ENCODE measurements around the gene SSC4D. TPM values are rescaled to one million over a fixed set of nuclear protein-coding genes. Genes with fewer than 3 reads are reported as not detected.
"Not testable (repeated sequence)": the region's sequence is repeated elsewhere in the genome, so short reads cannot be mapped to it uniquely, and the experiment has no call there.

SSC4D gene
- total and polyA plus RNA-seq, 4 donors, result 0.28 to 2.1 (median 1.9) TPM

DNA sequence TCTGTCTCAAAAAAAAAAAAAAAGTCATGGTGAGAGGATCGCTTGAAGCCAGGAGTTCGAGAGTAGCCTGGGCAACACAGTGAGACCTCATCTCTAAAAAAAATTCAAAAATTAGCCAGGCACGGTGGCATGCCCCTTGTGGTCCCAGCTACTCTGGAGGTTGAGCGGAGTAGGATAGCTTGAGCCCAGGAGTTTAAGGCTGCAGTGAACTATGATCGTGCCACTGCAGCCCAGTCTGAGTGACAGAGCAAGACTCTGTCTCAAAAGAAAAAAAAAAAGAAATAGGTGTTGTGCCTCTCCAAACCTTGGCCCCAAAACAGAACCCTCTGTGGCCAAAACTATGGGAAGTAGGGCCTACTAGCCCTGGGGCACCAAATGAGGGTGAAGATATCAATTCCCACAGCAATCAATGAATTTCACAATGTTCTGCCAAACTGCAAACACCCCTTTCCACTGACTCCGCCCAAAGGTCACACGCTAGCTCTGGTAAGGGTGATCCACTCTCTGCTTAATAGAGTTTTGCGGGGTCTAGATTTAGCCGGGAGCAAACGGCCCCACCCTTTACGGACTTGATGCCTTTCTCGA is 16.9 kb downstream of the SSC4D start:
- TF ChIP-seq, protein P1, sequence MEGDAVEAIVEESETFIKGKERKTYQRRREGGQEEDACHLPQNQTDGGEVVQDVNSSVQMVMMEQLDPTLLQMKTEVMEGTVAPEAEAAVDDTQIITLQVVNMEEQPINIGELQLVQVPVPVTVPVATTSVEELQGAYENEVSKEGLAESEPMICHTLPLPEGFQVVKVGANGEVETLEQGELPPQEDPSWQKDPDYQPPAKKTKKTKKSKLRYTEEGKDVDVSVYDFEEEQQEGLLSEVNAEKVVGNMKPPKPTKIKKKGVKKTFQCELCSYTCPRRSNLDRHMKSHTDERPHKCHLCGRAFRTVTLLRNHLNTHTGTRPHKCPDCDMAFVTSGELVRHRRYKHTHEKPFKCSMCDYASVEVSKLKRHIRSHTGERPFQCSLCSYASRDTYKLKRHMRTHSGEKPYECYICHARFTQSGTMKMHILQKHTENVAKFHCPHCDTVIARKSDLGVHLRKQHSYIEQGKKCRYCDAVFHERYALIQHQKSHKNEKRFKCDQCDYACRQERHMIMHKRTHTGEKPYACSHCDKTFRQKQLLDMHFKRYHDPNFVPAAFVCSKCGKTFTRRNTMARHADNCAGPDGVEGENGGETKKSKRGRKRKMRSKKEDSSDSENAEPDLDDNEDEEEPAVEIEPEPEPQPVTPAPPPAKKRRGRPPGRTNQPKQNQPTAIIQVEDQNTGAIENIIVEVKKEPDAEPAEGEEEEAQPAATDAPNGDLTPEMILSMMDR (IDR thresholded peaks at IDR 0.05; ENCODE audit: control extremely low read depth, extremely low read depth), result no peak
- WGBS, 2 donors, result 37 to 41% methylated on average over 12 of the region's 12 CpGs
- DNase-seq (no peak), ATAC-seq (ENCODE audit: insufficient read depth, low FRiP score) (no peak)
- no peaks in the 10 kb centered on the region for H3K27me3 ChIP-seq (ENCODE audit: control insufficient read depth in 3 of 3, insufficient read depth in 3 of 3, low read length in 2 of 3)
- H3K4me1 ChIP-seq (ENCODE audit: control insufficient read depth in 5 of 5, insufficient read depth in 5 of 5, low read length in 5 of 5), result peaks cover 0 to 22% (median 8%) of the 10 kb centered on the region in 5 donors
- H3K36me3 ChIP-seq (ENCODE audit: control insufficient read depth in 4 of 4, insufficient read depth in 4 of 4, low read length in 4 of 4), result no peaks in the 10 kb centered on the region
- peak overlapping the region; percentile 81 for H3K27ac ChIP-seq (ENCODE audit: low read depth in 1 of 2, low read length in 1 of 2)
- no peaks in the 10 kb centered on the region for H3K9me3 ChIP-seq (ENCODE audit: control insufficient read depth in 4 of 4, insufficient read depth in 3 of 4, low read length in 3 of 4)
- peak overlapping the region in 1 of 2 donors; percentile 92 for H3K9ac ChIP-seq (ENCODE audit: insufficient read depth in 1 of 2, low read length in 2 of 2)
- H3K4me3 ChIP-seq, result no peak overlapping the region

DNA sequence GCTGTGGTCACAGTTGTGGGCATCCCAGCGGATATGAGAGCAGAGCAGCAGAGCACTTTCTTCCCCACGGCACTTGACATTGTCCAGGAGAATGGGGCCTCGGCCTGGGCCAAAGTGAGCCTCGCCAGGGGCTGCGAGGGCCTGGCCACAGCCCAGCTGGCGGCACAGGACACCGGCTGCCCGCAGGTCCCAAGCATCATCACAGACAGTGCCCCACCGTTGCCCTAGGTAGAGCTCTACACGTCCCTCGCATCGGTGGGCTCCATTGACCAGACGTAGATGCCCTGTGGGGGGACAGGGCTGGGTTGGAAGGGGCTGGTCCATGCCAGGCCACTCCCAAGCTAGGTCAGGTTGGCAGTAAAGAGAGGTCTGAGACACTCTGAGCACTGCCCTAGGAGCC is 19.4 kb downstream of the SSC4D start:
- no peak overlapping the region for H3K9ac ChIP-seq (ENCODE audit: insufficient read depth in 1 of 2, low read length in 2 of 2)
- DNase-seq, result no peak
- 95 to 98% methylated on average over 13 of the region's 13 CpGs for WGBS, 2 donors

DNA sequence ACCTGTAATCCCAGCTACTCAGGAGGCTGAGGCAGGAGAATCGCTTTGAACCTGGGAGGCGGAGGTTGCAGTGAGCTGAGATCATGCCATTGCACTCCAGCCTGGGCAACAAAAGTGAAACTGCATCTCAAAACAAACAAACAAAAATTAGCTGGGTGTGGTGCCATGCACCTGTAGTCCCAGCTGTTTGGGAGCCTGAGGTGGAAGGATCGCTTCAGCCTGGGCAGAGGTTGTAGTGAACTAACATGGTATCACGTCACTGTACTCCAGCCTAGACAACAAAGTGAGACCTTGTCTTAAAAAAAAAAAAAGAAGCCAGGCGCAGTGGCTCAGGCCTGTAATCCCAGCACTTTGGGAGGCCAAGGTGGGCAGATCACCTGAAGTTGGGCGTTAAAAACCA is 21.7 kb downstream of the SSC4D start:
- not testable (repeated sequence) for H3K9ac ChIP-seq (ENCODE audit: insufficient read depth in 1 of 2, low read length in 2 of 2); DNase-seq; H3K9me3 ChIP-seq (ENCODE audit: control insufficient read depth in 4 of 4, insufficient read depth in 3 of 4, low read length in 3 of 4); H3K36me3 ChIP-seq (ENCODE audit: control insufficient read depth in 4 of 4, insufficient read depth in 4 of 4, low read length in 4 of 4); ATAC-seq (ENCODE audit: insufficient read depth, low FRiP score); H3K27ac ChIP-seq (ENCODE audit: low read depth in 1 of 2, low read length in 1 of 2); H3K4me3 ChIP-seq; H3K27me3 ChIP-seq (ENCODE audit: control insufficient read depth in 3 of 3, insufficient read depth in 3 of 3, low read length in 2 of 3); H3K4me1 ChIP-seq (ENCODE audit: control insufficient read depth in 5 of 5, insufficient read depth in 5 of 5, low read length in 5 of 5)
- WGBS, 2 donors, result 95 to 96% methylated on average over 6 of the region's 6 CpGs

More for the DNA sequence above, 19.4 kb downstream of the SSC4D start:
- Histone ChIP-seq H3K4me3 (no peak overlapping the region), H3K36me3 (ENCODE audit: control insufficient read depth in 4 of 4, insufficient read depth in 4 of 4, low read length in 4 of 4) (no peaks in the 10 kb centered on the region), H3K27ac (ENCODE audit: low read depth in 1 of 2, low read length in 1 of 2) (no peak overlapping the region), H3K9me3 (ENCODE audit: control insufficient read depth in 4 of 4, insufficient read depth in 3 of 4, low read length in 3 of 4) (no peaks in the 10 kb centered on the region), H3K27me3 (ENCODE audit: control insufficient read depth in 3 of 3, insufficient read depth in 3 of 3, low read length in 2 of 3) (no peaks in the 10 kb centered on the region), H3K4me1 (ENCODE audit: control insufficient read depth in 5 of 5, insufficient read depth in 5 of 5, low read length in 5 of 5) (peaks cover 0 to 11% (median 3%) of the 10 kb centered on the region in 5 donors)
- TF ChIP-seq, protein P1 (IDR thresholded peaks at IDR 0.05; ENCODE audit: control extremely low read depth, extremely low read depth), result no peak
- ATAC-seq (ENCODE audit: insufficient read depth, low FRiP score), result no peak

DNA sequence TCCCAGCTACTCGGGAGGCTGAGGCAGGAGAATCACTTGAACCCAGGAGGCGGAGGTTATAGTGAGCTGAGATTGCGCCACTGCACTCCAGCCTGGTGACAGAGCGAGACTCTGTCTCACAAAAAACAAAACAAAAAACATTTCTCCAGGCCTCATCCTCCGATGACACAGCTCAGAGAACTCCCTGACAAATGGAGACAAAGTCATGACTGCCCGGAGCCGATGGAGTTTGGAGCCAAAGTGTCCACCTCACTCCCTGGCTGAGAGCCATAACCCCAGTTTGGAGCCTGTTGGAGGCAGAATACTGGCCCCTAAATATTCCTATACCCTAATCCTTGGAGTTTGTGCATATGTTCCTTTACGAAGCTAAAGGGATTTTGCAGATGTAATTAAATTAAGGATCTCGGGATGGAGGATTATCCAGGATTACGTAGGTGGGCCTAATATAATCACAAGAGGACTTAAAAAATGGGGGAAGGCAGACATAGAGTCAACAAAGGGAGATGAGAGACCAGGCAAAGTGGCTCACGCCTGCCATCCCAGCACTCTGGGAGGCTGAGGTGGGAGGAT is 22.7 kb downstream of the SSC4D start:
- no peak for DNase-seq
- peaks cover 0 to 3% (median 0%) of the 10 kb centered on the region in 5 donors for H3K4me1 ChIP-seq (ENCODE audit: control insufficient read depth in 5 of 5, insufficient read depth in 5 of 5, low read length in 5 of 5)

More for the DNA sequence above, 22.7 kb downstream of the SSC4D start:
- Histone ChIP-seq H3K9ac (ENCODE audit: insufficient read depth in 1 of 2, low read length in 2 of 2) (no peak overlapping the region), H3K36me3 (ENCODE audit: control insufficient read depth in 4 of 4, insufficient read depth in 4 of 4, low read length in 4 of 4) (no peaks in the 10 kb centered on the region), H3K9me3 (ENCODE audit: control insufficient read depth in 4 of 4, insufficient read depth in 3 of 4, low read length in 3 of 4) (no peaks in the 10 kb centered on the region), H3K27ac (ENCODE audit: low read depth in 1 of 2, low read length in 1 of 2) (no peak overlapping the region), H3K27me3 (ENCODE audit: control insufficient read depth in 3 of 3, insufficient read depth in 3 of 3, low read length in 2 of 3) (no peaks in the 10 kb centered on the region), H3K4me3 (no peak overlapping the region)
- WGBS, 2 donors, result 88 to 93% methylated on average over 11 of the region's 11 CpGs
- ATAC-seq (ENCODE audit: insufficient read depth, low FRiP score), result no peak
- TF ChIP-seq, protein P1 (IDR thresholded peaks at IDR 0.05; ENCODE audit: control extremely low read depth, extremely low read depth), result no peak
